HEK293 (cell line): ENCODE data around the gene FAXC.
A peak's percentile ranks its signal among the peaks of the same experiment; 100 is the strongest.

Source experiments
- CTCF ChIA-PET: fragments of 350-600 bp; formaldehyde crosslinking; extraction: SDS; loops from one replicate; lab custom pipeline; 2021; ENCODE audit warnings: antibody characterized with exemption; lab: Yijun Ruan, JAX
- POLR2A ChIA-PET: fragments of 300-600 bp; formaldehyde crosslinking; extraction: SDS; loops from one replicate; lab custom pipeline; 2020; ENCODE audit warnings: antibody characterized with exemption, inconsistent platforms; lab: Yijun Ruan, JAX
- H3K27ac ChIP-seq: fragments of 200-500 bp; sonication (Bioruptor generic); 2 replicates; pipeline ENCODE4 v1.5.1; 2014; ENCODE audit warnings: low read depth, low read length, control low read depth, inconsistent platforms; ENCODE audit errors: extremely low read depth
- H3K36me3 ChIP-seq, 2 experiments: fragments of 200-500 bp in 1 of 2; sonication (Bioruptor generic) in 1 of 2; 1 replicate in 1 of 2; 2 replicates in 1 of 2; pipeline ENCODE4 v1.5.1; 2014 to 2017; ENCODE audit warnings: inconsistent platforms in 2 of 2, low read length in 2 of 2; ENCODE audit not compliant: control insufficient read depth in 2 of 2, insufficient read depth in 1 of 2
- H3K4me1 ChIP-seq: fragments of 200-500 bp; sonication (Bioruptor generic); 2 replicates; pipeline ENCODE4 v1.5.1; 2014; ENCODE audit warnings: mild to moderate bottlenecking, low read length, inconsistent platforms; ENCODE audit not compliant: control insufficient read depth, insufficient read depth
- H3K4me3 ChIP-seq: 2 replicates; pipeline ENCODE4 v1.5.1; 2011; ENCODE audit warnings: low read depth, mild to moderate bottlenecking, control low read depth, low read length, moderate library complexity
- H3K9me3 ChIP-seq: fragments of 200-500 bp; sonication (Bioruptor generic); 2 replicates; pipeline ENCODE4 v1.5.1; 2014; ENCODE audit warnings: low read depth, low read length, inconsistent platforms; ENCODE audit not compliant: control insufficient read depth, insufficient read depth
- BCL11A ChIP-seq: fragments of 450-650 bp; formaldehyde crosslinking; IDR thresholded peaks from 2 replicates; pipeline ENCODE4 v1.5.1; 2016; ENCODE audit warnings: low read depth, missing biosample characterization, missing genetic modification characterization
- IKZF3 ChIP-seq: fragments of 450-650 bp; IDR thresholded peaks from 2 replicates; pipeline ENCODE4 v1.5.0; 2018; ENCODE audit warnings: missing biosample characterization, mild to moderate bottlenecking, missing genetic modification characterization, moderate library complexity
- KLF16 ChIP-seq: fragments of 450-650 bp; formaldehyde crosslinking; IDR thresholded peaks from 2 replicates; pipeline ENCODE4 v1.5.1; 2017; ENCODE audit warnings: missing biosample characterization, missing genetic modification characterization
- KLF8 ChIP-seq: fragments of 450-650 bp; formaldehyde crosslinking; IDR thresholded peaks from 2 replicates; pipeline ENCODE4 v1.5.1; 2016; ENCODE audit warnings: missing biosample characterization, missing genetic modification characterization
- MYNN ChIP-seq: fragments of 450-650 bp; formaldehyde crosslinking; IDR thresholded peaks from 2 replicates; pipeline ENCODE4 v1.5.1; 2016; ENCODE audit warnings: missing biosample characterization, missing genetic modification characterization, borderline replicate concordance
- PBX3 ChIP-seq: sonication (generic); formaldehyde crosslinking; IDR thresholded peaks from 2 replicates; pipeline ENCODE4 v1.8.1; 2022; ENCODE audit warnings: mild to moderate bottlenecking, moderate library complexity, missing genetic modification reagents
- SCRT2 ChIP-seq: fragments of 450-650 bp; formaldehyde crosslinking; IDR thresholded peaks from 2 replicates; pipeline ENCODE4 v1.5.1; 2016; ENCODE audit warnings: missing biosample characterization, missing genetic modification characterization
- YY1 ChIP-seq: fragments of 450-650 bp; formaldehyde crosslinking; IDR thresholded peaks from 2 replicates; pipeline ENCODE4 v1.5.1; 2018; ENCODE audit warnings: missing biosample characterization, missing genetic modification characterization
- ZNF10 ChIP-seq: fragments of 450-650 bp; formaldehyde crosslinking; IDR thresholded peaks from 2 replicates; pipeline ENCODE4 v1.5.1; 2017; ENCODE audit warnings: missing biosample characterization, missing genetic modification characterization
- ZNF19 ChIP-seq: fragments of 450-650 bp; formaldehyde crosslinking; IDR thresholded peaks from 2 replicates; pipeline ENCODE4; 2016; ENCODE audit warnings: missing biosample characterization, missing genetic modification characterization, low read depth
- ZNF292 ChIP-seq: fragments of 450-650 bp; formaldehyde crosslinking; IDR thresholded peaks from 2 replicates; pipeline ENCODE4 v1.5.1; 2016; ENCODE audit warnings: low read depth, missing biosample characterization, missing genetic modification characterization, borderline replicate concordance
- ZNF341 ChIP-seq: fragments of 450-650 bp; formaldehyde crosslinking; IDR thresholded peaks from 2 replicates; pipeline ENCODE4; 2016; ENCODE audit warnings: low read depth, missing biosample characterization, missing genetic modification characterization
- ZNF366 ChIP-seq: fragments of 450-650 bp; formaldehyde crosslinking; conservative IDR thresholded peaks from 2 replicates; pipeline ENCODE4 v1.5.1; 2016; ENCODE audit warnings: missing biosample characterization, missing genetic modification characterization
- ZNF521 ChIP-seq: fragments of 450-650 bp; formaldehyde crosslinking; IDR thresholded peaks from 2 replicates; pipeline ENCODE4 v1.5.1; 2017; ENCODE audit warnings: missing biosample characterization, mild to moderate bottlenecking, missing genetic modification characterization
- ZNF558 ChIP-seq: fragments of 450-650 bp; formaldehyde crosslinking; IDR thresholded peaks from 2 replicates; pipeline ENCODE4 v1.5.1; 2016; ENCODE audit warnings: missing biosample characterization, missing genetic modification characterization
- ZNF596 ChIP-seq: fragments of 450-650 bp; IDR thresholded peaks from 2 replicates; pipeline ENCODE4 v1.5.0; 2018; ENCODE audit warnings: missing biosample characterization, mild to moderate bottlenecking, missing genetic modification characterization, moderate library complexity
- ZNF600 ChIP-seq: fragments of 450-650 bp; formaldehyde crosslinking; IDR thresholded peaks from 2 replicates; pipeline ENCODE4 v1.5.1; 2016; ENCODE audit warnings: missing biosample characterization, missing genetic modification characterization
- ZNF830 ChIP-seq: fragments of 450-650 bp; IDR thresholded peaks from 2 replicates; pipeline ENCODE4 v1.5.0; 2018; ENCODE audit warnings: missing biosample characterization, missing genetic modification characterization, low read depth, mild to moderate bottlenecking, moderate library complexity
- TF ChIP-seq, protein P1 (sequence below): fragments of 450-650 bp; formaldehyde crosslinking; IDR thresholded peaks from 2 replicates; pipeline ENCODE4 v1.5.1; 2016; ENCODE audit warnings: missing biosample characterization, missing genetic modification characterization, borderline replicate concordance
- TF ChIP-seq, protein P2 (sequence below): fragments of 450-650 bp; formaldehyde crosslinking; IDR thresholded peaks from 2 replicates; pipeline ENCODE4 v1.5.1; 2016; ENCODE audit warnings: missing biosample characterization, missing genetic modification characterization
- TF ChIP-seq, protein P3 (sequence below): fragments of 450-650 bp; formaldehyde crosslinking; IDR thresholded peaks from 2 replicates; pipeline ENCODE4 v1.5.1; 2017; ENCODE audit warnings: missing biosample characterization, missing genetic modification characterization
- TF ChIP-seq, protein P4 (sequence below): fragments of 450-650 bp; formaldehyde crosslinking; conservative IDR thresholded peaks from 2 replicates; pipeline ENCODE4 v1.5.1; 2016; ENCODE audit warnings: low read depth, missing biosample characterization, missing genetic modification characterization

FAXC gene

GRCh38 chr6:99390896-99391295, 41.4 kb upstream of the FAXC start (continued):
- TF ChIP-seq, protein P1, sequence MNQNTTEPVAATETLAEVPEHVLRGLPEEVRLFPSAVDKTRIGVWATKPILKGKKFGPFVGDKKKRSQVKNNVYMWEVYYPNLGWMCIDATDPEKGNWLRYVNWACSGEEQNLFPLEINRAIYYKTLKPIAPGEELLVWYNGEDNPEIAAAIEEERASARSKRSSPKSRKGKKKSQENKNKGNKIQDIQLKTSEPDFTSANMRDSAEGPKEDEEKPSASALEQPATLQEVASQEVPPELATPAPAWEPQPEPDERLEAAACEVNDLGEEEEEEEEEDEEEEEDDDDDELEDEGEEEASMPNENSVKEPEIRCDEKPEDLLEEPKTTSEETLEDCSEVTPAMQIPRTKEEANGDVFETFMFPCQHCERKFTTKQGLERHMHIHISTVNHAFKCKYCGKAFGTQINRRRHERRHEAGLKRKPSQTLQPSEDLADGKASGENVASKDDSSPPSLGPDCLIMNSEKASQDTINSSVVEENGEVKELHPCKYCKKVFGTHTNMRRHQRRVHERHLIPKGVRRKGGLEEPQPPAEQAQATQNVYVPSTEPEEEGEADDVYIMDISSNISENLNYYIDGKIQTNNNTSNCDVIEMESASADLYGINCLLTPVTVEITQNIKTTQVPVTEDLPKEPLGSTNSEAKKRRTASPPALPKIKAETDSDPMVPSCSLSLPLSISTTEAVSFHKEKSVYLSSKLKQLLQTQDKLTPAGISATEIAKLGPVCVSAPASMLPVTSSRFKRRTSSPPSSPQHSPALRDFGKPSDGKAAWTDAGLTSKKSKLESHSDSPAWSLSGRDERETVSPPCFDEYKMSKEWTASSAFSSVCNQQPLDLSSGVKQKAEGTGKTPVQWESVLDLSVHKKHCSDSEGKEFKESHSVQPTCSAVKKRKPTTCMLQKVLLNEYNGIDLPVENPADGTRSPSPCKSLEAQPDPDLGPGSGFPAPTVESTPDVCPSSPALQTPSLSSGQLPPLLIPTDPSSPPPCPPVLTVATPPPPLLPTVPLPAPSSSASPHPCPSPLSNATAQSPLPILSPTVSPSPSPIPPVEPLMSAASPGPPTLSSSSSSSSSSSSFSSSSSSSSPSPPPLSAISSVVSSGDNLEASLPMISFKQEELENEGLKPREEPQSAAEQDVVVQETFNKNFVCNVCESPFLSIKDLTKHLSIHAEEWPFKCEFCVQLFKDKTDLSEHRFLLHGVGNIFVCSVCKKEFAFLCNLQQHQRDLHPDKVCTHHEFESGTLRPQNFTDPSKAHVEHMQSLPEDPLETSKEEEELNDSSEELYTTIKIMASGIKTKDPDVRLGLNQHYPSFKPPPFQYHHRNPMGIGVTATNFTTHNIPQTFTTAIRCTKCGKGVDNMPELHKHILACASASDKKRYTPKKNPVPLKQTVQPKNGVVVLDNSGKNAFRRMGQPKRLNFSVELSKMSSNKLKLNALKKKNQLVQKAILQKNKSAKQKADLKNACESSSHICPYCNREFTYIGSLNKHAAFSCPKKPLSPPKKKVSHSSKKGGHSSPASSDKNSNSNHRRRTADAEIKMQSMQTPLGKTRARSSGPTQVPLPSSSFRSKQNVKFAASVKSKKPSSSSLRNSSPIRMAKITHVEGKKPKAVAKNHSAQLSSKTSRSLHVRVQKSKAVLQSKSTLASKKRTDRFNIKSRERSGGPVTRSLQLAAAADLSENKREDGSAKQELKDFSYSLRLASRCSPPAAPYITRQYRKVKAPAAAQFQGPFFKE (tag by site-specific recombination), result no peak
- TF ChIP-seq ZNF366 (tag by site-specific recombination) (no peak), SCRT2 (no peak), ZNF596 (tag by site-specific recombination) (no peak), KLF16 (tag by site-specific recombination) (no peak), ZNF521 (tag by site-specific recombination) (no peak)

DNA sequence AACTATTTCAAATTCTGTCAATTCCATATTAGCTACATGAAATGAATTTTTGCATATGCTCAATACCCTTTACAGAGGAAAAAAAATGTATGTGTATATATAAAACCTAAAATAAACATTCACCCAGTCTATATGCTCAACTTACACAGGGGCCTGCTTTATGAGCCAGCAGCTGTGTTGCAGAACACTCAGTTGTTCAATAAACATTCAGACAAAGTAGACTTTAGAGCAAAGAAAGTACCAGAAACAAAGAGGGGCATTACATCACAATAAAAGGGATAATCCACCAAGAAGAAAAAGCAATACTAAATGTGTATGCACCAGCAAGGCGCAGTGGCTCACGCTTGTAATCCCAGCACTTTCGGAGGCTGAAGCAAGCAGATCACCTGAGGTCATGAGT, 35.0 kb upstream of the FAXC start:
- CTCF ChIA-PET, result interaction anchor here (1.8 kb wide), 1 partner anchor 41 kb away, joined by 9 read pairs; no protein-coding TSS in a partner anchor
- Histone ChIP-seq H3K36me3 (no peaks in the 10 kb centered on the region), H3K9me3 (no peaks in the 10 kb centered on the region), H3K4me1 (peaks cover 2% of the 10 kb centered on the region; the same call in 1 of the 2 replicates), H3K4me3 (no peak overlapping the region), H3K27ac (no peak overlapping the region)
- POLR2A ChIA-PET, result no interaction called here
- TF ChIP-seq IKZF3 (no peak), ZNF292 (tag by site-specific recombination) (no peak), ZNF558 (tag by site-specific recombination) (no peak), BCL11A (tag by site-specific recombination) (no peak), MYNN (tag by site-specific recombination) (no peak), ZNF10 (tag by site-specific recombination) (no peak), ZNF600 (0 out of 2 replicates have a peak, but pooled peaks have one; percentile 21), ZNF830 (no peak), KLF8 (no peak), ZNF19 (tag by site-specific recombination) (no peak), YY1 (no peak), ZNF341 (no peak), PBX3 (CRISPR knock-in tag) (no peak)
- TF ChIP-seq, protein P2, sequence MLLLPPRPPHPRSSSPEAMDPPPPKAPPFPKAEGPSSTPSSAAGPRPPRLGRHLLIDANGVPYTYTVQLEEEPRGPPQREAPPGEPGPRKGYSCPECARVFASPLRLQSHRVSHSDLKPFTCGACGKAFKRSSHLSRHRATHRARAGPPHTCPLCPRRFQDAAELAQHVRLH (tag by site-specific recombination), result 0 out of 2 replicates have a peak, but pooled peaks have one; percentile 24
- TF ChIP-seq, protein P3, sequence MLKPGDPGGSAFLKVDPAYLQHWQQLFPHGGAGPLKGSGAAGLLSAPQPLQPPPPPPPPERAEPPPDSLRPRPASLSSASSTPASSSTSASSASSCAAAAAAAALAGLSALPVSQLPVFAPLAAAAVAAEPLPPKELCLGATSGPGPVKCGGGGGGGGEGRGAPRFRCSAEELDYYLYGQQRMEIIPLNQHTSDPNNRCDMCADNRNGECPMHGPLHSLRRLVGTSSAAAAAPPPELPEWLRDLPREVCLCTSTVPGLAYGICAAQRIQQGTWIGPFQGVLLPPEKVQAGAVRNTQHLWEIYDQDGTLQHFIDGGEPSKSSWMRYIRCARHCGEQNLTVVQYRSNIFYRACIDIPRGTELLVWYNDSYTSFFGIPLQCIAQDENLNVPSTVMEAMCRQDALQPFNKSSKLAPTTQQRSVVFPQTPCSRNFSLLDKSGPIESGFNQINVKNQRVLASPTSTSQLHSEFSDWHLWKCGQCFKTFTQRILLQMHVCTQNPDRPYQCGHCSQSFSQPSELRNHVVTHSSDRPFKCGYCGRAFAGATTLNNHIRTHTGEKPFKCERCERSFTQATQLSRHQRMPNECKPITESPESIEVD (tag by site-specific recombination), result no peak
- TF ChIP-seq, protein P4, sequence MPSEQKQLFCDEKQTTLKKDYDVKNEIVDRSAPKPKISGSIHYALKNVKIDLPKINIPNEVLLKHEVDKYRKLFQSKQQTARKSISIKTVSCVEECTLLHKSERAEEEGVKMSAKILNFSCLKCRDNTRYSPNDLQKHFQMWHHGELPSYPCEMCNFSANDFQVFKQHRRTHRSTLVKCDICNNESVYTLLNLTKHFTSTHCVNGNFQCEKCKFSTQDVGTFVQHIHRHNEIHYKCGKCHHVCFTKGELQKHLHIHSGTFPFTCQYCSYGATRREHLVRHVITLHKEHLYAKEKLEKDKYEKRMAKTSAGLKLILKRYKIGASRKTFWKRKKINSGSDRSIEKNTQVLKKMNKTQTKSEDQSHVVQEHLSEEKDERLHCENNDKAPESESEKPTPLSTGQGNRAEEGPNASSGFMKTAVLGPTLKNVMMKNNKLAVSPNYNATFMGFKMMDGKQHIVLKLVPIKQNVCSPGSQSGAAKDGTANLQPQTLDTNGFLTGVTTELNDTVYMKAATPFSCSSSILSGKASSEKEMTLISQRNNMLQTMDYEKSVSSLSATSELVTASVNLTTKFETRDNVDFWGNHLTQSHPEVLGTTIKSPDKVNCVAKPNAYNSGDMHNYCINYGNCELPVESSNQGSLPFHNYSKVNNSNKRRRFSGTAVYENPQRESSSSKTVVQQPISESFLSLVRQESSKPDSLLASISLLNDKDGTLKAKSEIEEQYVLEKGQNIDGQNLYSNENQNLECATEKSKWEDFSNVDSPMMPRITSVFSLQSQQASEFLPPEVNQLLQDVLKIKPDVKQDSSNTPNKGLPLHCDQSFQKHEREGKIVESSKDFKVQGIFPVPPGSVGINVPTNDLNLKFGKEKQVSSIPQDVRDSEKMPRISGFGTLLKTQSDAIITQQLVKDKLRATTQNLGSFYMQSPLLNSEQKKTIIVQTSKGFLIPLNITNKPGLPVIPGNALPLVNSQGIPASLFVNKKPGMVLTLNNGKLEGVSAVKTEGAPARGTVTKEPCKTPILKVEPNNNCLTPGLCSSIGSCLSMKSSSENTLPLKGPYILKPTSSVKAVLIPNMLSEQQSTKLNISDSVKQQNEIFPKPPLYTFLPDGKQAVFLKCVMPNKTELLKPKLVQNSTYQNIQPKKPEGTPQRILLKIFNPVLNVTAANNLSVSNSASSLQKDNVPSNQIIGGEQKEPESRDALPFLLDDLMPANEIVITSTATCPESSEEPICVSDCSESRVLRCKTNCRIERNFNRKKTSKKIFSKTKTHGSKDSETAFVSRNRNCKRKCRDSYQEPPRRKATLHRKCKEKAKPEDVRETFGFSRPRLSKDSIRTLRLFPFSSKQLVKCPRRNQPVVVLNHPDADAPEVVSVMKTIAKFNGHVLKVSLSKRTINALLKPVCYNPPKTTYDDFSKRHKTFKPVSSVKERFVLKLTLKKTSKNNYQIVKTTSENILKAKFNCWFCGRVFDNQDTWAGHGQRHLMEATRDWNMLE (tag by site-specific recombination), result no peak
- TF ChIP-seq, all 188 proteins: peak for 2
